T-helper 1 cell treated with Interleukin-12 subunit alpha and Interleukin-12 subunit beta and Interleukin-4 antibody, amounts not matched to agents 30 μg/mL and 1 μg/mL, for 36 hours (primary cell): ENCODE measurements around the gene FOXC2.

ENCODE experiments used
- H3K27ac Mint-ChIP-seq: one replicate; pipeline ENCODE4 v1.8.0; 2021; ENCODE audit warnings: mild to moderate bottlenecking, mixed read lengths
- H3K27me3 Mint-ChIP-seq: one replicate; pipeline ENCODE4 v1.8.0; 2021; ENCODE audit warnings: low read depth, mixed read lengths
- H3K36me3 Mint-ChIP-seq: one replicate; pipeline ENCODE4 v1.8.0; 2021; ENCODE audit warnings: low read depth, mixed read lengths
- H3K4me1 Mint-ChIP-seq: one replicate; pipeline ENCODE4 v1.8.0; 2021; ENCODE audit warnings: low read depth, mixed read lengths
- H3K4me3 Mint-ChIP-seq: one replicate; pipeline ENCODE4 v1.8.0; 2021; ENCODE audit warnings: mild to moderate bottlenecking, moderate library complexity, mixed read lengths
- H3K9me3 Mint-ChIP-seq: one replicate; pipeline ENCODE4 v1.8.0; 2021; ENCODE audit warnings: mixed read lengths

FOXC2 gene

GRCh38 chr16:86593913-86594620 is 27.4 kb downstream of the FOXC2 start:
- Mint-ChIP-seq H3K36me3 (no peaks in the 10 kb centered on the region), H3K4me1 (no peaks in the 10 kb centered on the region), H3K27ac (no peak overlapping the region)

GRCh38 chr16:86594721-86595120 is 28.1 kb downstream of the FOXC2 start:
- H3K4me3 Mint-ChIP-seq: no peak overlapping the region
- H3K4me1 Mint-ChIP-seq: no peaks in the 10 kb centered on the region
- H3K9me3 Mint-ChIP-seq: no peaks in the 10 kb centered on the region
- no peaks in the 10 kb centered on the region for H3K36me3 Mint-ChIP-seq
- H3K27me3 Mint-ChIP-seq: peaks cover 39% of the 10 kb centered on the region
- H3K27ac Mint-ChIP-seq: no peak overlapping the region

More at GRCh38 chr16:86593913-86594620, 27.4 kb downstream of the FOXC2 start:
- peaks cover 35% of the 10 kb centered on the region for H3K27me3 Mint-ChIP-seq
- no peaks in the 10 kb centered on the region for H3K9me3 Mint-ChIP-seq
- no peak overlapping the region for H3K4me3 Mint-ChIP-seq

GRCh38 chr16:86595983-86596605 is 29.5 kb downstream of the FOXC2 start:
- H3K36me3 Mint-ChIP-seq: no peaks in the 10 kb centered on the region
- H3K27me3 Mint-ChIP-seq: peaks cover 46% of the 10 kb centered on the region
- H3K4me3 Mint-ChIP-seq: no peak overlapping the region
- H3K27ac Mint-ChIP-seq: no peak overlapping the region
- H3K9me3 Mint-ChIP-seq: no peaks in the 10 kb centered on the region
- H3K4me1 Mint-ChIP-seq: no peaks in the 10 kb centered on the region

- Mint-ChIP-seq H3K27me3 (peaks cover 44% of the 10 kb centered on the region), H3K36me3 (no peaks in the 10 kb centered on the region), H3K4me1 (no peaks in the 10 kb centered on the region), H3K9me3 (no peaks in the 10 kb centered on the region), H3K27ac (no peak overlapping the region), H3K4me3 (no peak overlapping the region)
These were observed 30.7 kb downstream of the FOXC2 start for GRCh38 chr16:86597126-86597879.

- Mint-ChIP-seq H3K36me3 (no peaks in the 10 kb centered on the region), H3K27ac (no peak overlapping the region), H3K4me3 (no peak overlapping the region), H3K4me1 (no peaks in the 10 kb centered on the region), H3K9me3 (no peaks in the 10 kb centered on the region), H3K27me3 (peaks cover 41% of the 10 kb centered on the region)
These were observed 31.4 kb downstream of the FOXC2 start for GRCh38 chr16:86597880-86598606.

GRCh38 chr16:86598607-86599565 is 32.3 kb downstream of the FOXC2 start:
- no peaks in the 10 kb centered on the region for H3K9me3 Mint-ChIP-seq
- peaks cover 33% of the 10 kb centered on the region for H3K27me3 Mint-ChIP-seq

GRCh38 chr16:86601356-86601755 is 34.7 kb downstream of the FOXC2 start:
- Mint-ChIP-seq H3K27me3 (peaks cover 25% of the 10 kb centered on the region), H3K36me3 (no peaks in the 10 kb centered on the region), H3K27ac (no peak overlapping the region), H3K4me1 (peaks cover 8% of the 10 kb centered on the region), H3K9me3 (no peaks in the 10 kb centered on the region), H3K4me3 (no peak overlapping the region)

More at GRCh38 chr16:86598607-86599565, 32.3 kb downstream of the FOXC2 start:
- H3K4me1 Mint-ChIP-seq: no peaks in the 10 kb centered on the region
- H3K27ac Mint-ChIP-seq: no peak overlapping the region
- no peak overlapping the region for H3K4me3 Mint-ChIP-seq
- no peaks in the 10 kb centered on the region for H3K36me3 Mint-ChIP-seq

GRCh38 chr16:86602521-86602920 is 35.9 kb downstream of the FOXC2 start:
- Mint-ChIP-seq H3K4me3 (no peak overlapping the region), H3K4me1 (peaks cover 8% of the 10 kb centered on the region), H3K9me3 (no peaks in the 10 kb centered on the region), H3K27me3 (peaks cover 28% of the 10 kb centered on the region), H3K27ac (no peak overlapping the region), H3K36me3 (no peaks in the 10 kb centered on the region)

- Mint-ChIP-seq H3K27ac (peak overlapping the region; percentile 75), H3K27me3 (peaks cover 16% of the 10 kb centered on the region), H3K9me3 (no peaks in the 10 kb centered on the region), H3K36me3 (no peaks in the 10 kb centered on the region), H3K4me3 (peak overlapping the region; percentile 75), H3K4me1 (peaks cover 8% of the 10 kb centered on the region)
These were observed 38.0 kb downstream of the FOXC2 start for GRCh38 chr16:86604436-86605193.

GRCh38 chr16:86605950-86606349 is 39.3 kb downstream of the FOXC2 start:
- Mint-ChIP-seq H3K36me3 (no peaks in the 10 kb centered on the region), H3K4me1 (peaks cover 8% of the 10 kb centered on the region), H3K4me3 (peak overlapping the region; percentile 6), H3K27ac (no peak overlapping the region), H3K27me3 (peaks cover 9% of the 10 kb centered on the region), H3K9me3 (no peaks in the 10 kb centered on the region)

GRCh38 chr16:86608301-86608747 is 41.7 kb downstream of the FOXC2 start:
- H3K27ac Mint-ChIP-seq: no peak overlapping the region
- peaks cover 8% of the 10 kb centered on the region for H3K4me1 Mint-ChIP-seq
- no peak overlapping the region for H3K4me3 Mint-ChIP-seq
- H3K36me3 Mint-ChIP-seq: no peaks in the 10 kb centered on the region
- H3K9me3 Mint-ChIP-seq: no peaks in the 10 kb centered on the region
- peaks cover 4% of the 10 kb centered on the region for H3K27me3 Mint-ChIP-seq

GRCh38 chr16:86609115-86609514 is 42.5 kb downstream of the FOXC2 start:
- peaks cover 4% of the 10 kb centered on the region for H3K27me3 Mint-ChIP-seq
- peaks cover 8% of the 10 kb centered on the region for H3K4me1 Mint-ChIP-seq
- H3K36me3 Mint-ChIP-seq: no peaks in the 10 kb centered on the region
- no peak overlapping the region for H3K27ac Mint-ChIP-seq
- H3K9me3 Mint-ChIP-seq: no peaks in the 10 kb centered on the region
- H3K4me3 Mint-ChIP-seq: no peak overlapping the region

- Mint-ChIP-seq H3K4me1 (peaks cover 4% of the 10 kb centered on the region), H3K9me3 (no peaks in the 10 kb centered on the region), H3K4me3 (no peak overlapping the region), H3K27me3 (peaks cover 4% of the 10 kb centered on the region), H3K27ac (no peak overlapping the region), H3K36me3 (no peaks in the 10 kb centered on the region)
These were observed 43.0 kb downstream of the FOXC2 start for GRCh38 chr16:86609661-86610060.
